NCI-H510A (cell line): ENCODE results near the gene VAC14.

Source experiments
- DNase-seq: peaks from one replicate; lab custom pipeline; 2025; lab: John Stamatoyannopoulos, UW

VAC14 gene

GRCh38 chr16:70724146-70725023 is 76.6 kb downstream of the VAC14 start:
- no peak for DNase-seq

- DNase-seq: no peak
Observed at GRCh38 chr16:70723740-70724145, 77.2 kb downstream of the VAC14 start.

- no peak for DNase-seq
Observed at GRCh38 chr16:70721202-70721963, 79.6 kb downstream of the VAC14 start.

GRCh38 chr16:70720425-70721201 is 80.3 kb downstream of the VAC14 start:
- DNase-seq: no peak

- DNase-seq: no peak
Observed at GRCh38 chr16:70717065-70717464, 83.9 kb downstream of the VAC14 start.

- DNase-seq: no peak
Observed at GRCh38 chr16:70715860-70716357, 85.0 kb downstream of the VAC14 start.

GRCh38 chr16:70715055-70715858 is 85.7 kb downstream of the VAC14 start:
- no peak for DNase-seq

- DNase-seq: no peak
Observed at GRCh38 chr16:70714581-70715054, 86.3 kb downstream of the VAC14 start.

- no peak for DNase-seq
Observed at GRCh38 chr16:70713824-70714223, 87.1 kb downstream of the VAC14 start.

GRCh38 chr16:70713342-70713741 is 87.6 kb downstream of the VAC14 start:
- no peak for DNase-seq

GRCh38 chr16:70712942-70713341 is 88.0 kb downstream of the VAC14 start:
- DNase-seq: no peak

GRCh38 chr16:70712359-70712758 is 88.6 kb downstream of the VAC14 start:
- no peak for DNase-seq

- DNase-seq: no peak
Observed at GRCh38 chr16:70711211-70712031, 89.5 kb downstream of the VAC14 start.

GRCh38 chr16:70710422-70711210 is 90.3 kb downstream of the VAC14 start:
- no peak for DNase-seq

GRCh38 chr16:70709942-70710341 is 91.0 kb downstream of the VAC14 start:
- no peak for DNase-seq

GRCh38 chr16:70709457-70709856 is 91.5 kb downstream of the VAC14 start:
- DNase-seq: no peak

- DNase-seq: no peak
Observed at GRCh38 chr16:70708366-70709246, 92.4 kb downstream of the VAC14 start.

- DNase-seq: no peak
Observed at GRCh38 chr16:70706948-70707465, 94.0 kb downstream of the VAC14 start.
